B cell (primary cell): ENCODE results near the gene GPATCH8.

ENCODE experiments used
- EZH2 ChIP-seq: IDR thresholded peaks from 2 replicates; pipeline ENCODE4 v1.6.1; 2012; ENCODE audit warnings: borderline replicate concordance, low read depth, mild to moderate bottlenecking, moderate library complexity, low read length; ENCODE audit not compliant: insufficient read depth, poor library complexity, severe bottlenecking
- TF ChIP-seq, protein P1 (sequence below): fragments of 200-600 bp; IDR thresholded peaks from one replicate; pipeline ENCODE4 v1.8.0; 2022; ENCODE audit warnings: antibody characterized with exemption, mild to moderate bottlenecking

DNA sequence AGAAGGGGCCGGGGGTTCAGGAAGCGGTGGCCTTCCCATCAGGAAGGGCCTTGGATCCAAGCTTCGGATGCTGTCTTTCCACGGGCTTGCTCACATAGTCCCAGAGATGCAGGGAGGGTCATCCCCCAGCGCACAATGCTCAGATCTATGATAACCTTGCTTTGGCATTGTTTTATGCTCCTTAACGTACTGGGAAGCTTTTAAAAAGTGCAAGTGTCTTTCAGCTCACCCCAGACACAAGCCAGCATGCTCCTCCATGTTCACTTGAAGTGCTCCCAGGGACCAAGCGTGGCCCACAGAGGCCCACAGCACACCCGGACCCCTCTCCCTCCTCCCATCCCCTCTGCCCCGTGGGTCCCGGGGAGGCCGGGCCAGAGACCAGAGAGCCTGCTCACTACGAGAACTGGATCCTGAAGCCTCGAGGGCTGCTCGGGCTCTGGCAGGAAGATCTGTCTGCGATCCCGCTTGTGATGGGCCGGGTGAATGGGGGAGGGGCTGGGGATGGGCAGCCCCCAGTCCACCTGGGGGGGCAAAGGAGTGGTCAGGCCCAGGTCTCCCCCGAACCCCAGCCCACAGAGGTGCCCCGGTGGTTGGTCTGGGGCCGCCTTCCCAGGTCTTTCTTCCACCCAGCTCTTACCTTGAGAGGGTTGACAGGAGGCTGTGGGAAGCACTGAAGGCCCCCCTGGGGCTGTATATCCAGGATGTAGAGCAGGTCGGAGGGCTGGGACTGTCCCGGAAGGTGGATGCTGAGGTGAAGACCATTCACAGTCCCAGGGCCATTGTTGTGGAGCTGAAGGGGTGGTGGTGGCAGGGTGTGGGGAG lies 127.8 kb downstream of the GPATCH8 start:
- TF ChIP-seq, protein P1, sequence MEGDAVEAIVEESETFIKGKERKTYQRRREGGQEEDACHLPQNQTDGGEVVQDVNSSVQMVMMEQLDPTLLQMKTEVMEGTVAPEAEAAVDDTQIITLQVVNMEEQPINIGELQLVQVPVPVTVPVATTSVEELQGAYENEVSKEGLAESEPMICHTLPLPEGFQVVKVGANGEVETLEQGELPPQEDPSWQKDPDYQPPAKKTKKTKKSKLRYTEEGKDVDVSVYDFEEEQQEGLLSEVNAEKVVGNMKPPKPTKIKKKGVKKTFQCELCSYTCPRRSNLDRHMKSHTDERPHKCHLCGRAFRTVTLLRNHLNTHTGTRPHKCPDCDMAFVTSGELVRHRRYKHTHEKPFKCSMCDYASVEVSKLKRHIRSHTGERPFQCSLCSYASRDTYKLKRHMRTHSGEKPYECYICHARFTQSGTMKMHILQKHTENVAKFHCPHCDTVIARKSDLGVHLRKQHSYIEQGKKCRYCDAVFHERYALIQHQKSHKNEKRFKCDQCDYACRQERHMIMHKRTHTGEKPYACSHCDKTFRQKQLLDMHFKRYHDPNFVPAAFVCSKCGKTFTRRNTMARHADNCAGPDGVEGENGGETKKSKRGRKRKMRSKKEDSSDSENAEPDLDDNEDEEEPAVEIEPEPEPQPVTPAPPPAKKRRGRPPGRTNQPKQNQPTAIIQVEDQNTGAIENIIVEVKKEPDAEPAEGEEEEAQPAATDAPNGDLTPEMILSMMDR = no peak
- TF ChIP-seq EZH2 = no peak
